Lower leg skin (tissue), 4 donors: ENCODE measurements around the gene CPA2. TPM values are rescaled to one million over a fixed set of nuclear protein-coding genes. Genes with fewer than 3 reads are reported as not detected.

Experiments
- DNase-seq, 2 donors: peaks; one replicate each; pipeline ENCODE4 v3.0.0-alpha.2; 2019; ENCODE audit warnings: low spot score in 2 of 2
- H3K4me3 ChIP-seq: fragments of 200-600 bp; sonication (generic); 2 replicates; pipeline ENCODE4 v1.5.1; 2017; ENCODE audit warnings: mild to moderate bottlenecking, low read depth; ENCODE audit not compliant: poor library complexity, severe bottlenecking
- POLR2A ChIP-seq, 2 donors: fragments of 450-650 bp; IDR thresholded peaks; one replicate each; pipeline ENCODE4 v1.6.1; 2016 to 2017; ENCODE audit warnings: antibody characterized with exemption in 2 of 2, mild to moderate bottlenecking in 1 of 2, moderate library complexity in 1 of 2
- WGBS, 2 donors: methylation state at CpG; one replicate each; pipeline ENCODE4 v1.1.5; 2018; 5-methylcytosine and 5-hydroxymethylcytosine counted together
- intact Hi-C: fragments of 100-400 bp; cut with DNase I; formaldehyde crosslinking; loops from one replicate; pipeline ENCODE4 v1.15.0; 2023; ENCODE audit warnings: low total_unique reads
- total RNA-seq, 4 donors: library from RNA; depleted of rRNA; stranded (reverse); fragments of >200 nt; gene quantifications; one replicate each; pipeline ENCODE4 v1.1.0, GENCODE V29; 2016
- TF ChIP-seq, protein P1 (sequence below), 3 donors: fragments of 450-650 bp; IDR thresholded peaks; one replicate each; pipeline ENCODE4 v1.5.1; 2016; ENCODE audit warnings: antibody characterized with exemption in 3 of 3, mild to moderate bottlenecking in 3 of 3, moderate library complexity in 2 of 3

CPA2 gene
- total RNA-seq, 4 donors from 2014 or later = 0.16 TPM; not detected in 3

DNA sequence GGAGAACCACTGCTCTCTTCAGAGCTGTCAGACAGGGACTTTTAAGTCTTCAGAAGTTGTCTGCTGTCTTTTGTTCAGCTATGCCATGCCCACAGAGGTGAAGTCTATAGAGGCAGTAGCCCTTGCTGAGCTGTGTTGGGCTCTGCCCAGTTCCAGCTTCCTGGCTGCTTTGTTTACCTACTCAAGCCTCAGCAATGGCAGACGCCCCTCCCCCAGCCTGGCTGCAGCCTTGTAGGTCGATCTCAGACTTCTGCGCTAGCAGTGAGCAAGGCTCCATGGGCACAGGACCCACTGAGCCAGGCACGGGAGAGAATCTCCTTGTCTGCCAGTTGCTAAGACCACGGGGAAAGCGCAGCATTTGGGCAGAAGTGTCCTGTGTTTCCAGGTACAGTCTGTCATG lies 12.1 kb upstream of the CPA2 start:
- intact Hi-C loops = no loop called here
- WGBS, 2 donors = 91 to 94% methylated on average over 5 to 6 of the region's 6 CpGs
- DNase-seq = no peak

DNA sequence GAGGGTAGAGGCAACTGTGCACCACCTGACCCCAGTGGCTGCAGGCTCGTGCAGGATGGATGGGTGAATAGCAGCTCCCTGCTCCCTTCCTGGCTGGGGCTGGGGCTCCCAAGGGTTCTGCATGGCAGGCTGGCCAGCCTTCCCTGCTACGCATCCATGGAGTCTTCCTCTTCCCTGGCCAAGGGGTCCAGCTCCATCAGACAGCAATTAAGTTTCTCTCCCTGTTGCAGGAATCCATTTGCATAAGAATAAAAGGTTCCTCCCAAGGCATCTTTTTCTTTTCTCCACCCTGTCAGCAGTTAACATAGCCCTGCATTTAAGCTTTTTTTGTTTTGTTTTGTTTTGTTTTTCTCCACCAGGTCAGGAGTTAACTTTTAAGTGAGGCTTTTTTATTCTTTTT lies 10.0 kb upstream of the CPA2 start:
- TF ChIP-seq, protein P1, sequence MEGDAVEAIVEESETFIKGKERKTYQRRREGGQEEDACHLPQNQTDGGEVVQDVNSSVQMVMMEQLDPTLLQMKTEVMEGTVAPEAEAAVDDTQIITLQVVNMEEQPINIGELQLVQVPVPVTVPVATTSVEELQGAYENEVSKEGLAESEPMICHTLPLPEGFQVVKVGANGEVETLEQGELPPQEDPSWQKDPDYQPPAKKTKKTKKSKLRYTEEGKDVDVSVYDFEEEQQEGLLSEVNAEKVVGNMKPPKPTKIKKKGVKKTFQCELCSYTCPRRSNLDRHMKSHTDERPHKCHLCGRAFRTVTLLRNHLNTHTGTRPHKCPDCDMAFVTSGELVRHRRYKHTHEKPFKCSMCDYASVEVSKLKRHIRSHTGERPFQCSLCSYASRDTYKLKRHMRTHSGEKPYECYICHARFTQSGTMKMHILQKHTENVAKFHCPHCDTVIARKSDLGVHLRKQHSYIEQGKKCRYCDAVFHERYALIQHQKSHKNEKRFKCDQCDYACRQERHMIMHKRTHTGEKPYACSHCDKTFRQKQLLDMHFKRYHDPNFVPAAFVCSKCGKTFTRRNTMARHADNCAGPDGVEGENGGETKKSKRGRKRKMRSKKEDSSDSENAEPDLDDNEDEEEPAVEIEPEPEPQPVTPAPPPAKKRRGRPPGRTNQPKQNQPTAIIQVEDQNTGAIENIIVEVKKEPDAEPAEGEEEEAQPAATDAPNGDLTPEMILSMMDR (IDR thresholded peaks at IDR 0.05) = no peak
- no peak for TF ChIP-seq POLR2A (IDR thresholded peaks at IDR 0.05)
- WGBS, 2 donors = 72 to 87% methylated on average over 2 of the region's 2 CpGs
- no peak overlapping the region for H3K4me3 ChIP-seq
- no peak for DNase-seq
- intact Hi-C loops = no loop called here

More for the DNA sequence above, 12.1 kb upstream of the CPA2 start:
- TF ChIP-seq, protein P1 (IDR thresholded peaks at IDR 0.05) = no peak
- no peak for TF ChIP-seq POLR2A (IDR thresholded peaks at IDR 0.05)
- H3K4me3 ChIP-seq = no peak overlapping the region

DNA sequence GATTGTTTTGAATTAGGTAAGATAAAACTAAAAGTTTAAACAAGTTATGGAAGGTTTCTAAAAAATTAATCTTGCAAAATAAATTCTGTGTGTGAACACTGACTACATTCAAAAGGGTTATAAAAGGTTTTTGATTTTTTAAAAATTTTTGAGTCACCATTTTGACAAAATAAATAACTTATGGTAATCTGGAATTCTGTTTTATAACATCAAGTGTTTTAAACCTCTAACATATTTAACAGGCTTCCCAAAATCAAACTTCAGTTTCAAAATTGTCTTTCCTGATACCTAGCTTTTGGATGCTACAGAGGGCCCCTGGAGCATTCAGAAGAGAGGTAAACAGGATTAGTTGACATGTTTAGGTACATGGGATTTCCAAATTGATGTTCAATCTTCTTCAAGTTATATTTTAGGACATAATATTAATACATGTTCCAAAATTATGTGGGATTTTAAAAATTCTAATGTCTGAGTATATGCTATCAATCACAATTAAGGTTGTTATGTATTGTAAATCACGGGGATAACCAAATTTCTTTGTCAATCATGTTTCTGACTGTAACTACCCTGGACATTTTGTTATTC lies 8.1 kb upstream of the CPA2 start:
- intact Hi-C loops = no loop called here
- no peak for DNase-seq
- H3K4me3 ChIP-seq = no peak overlapping the region
- TF ChIP-seq, protein P1 (IDR thresholded peaks at IDR 0.05) = no peak
- no peak for TF ChIP-seq POLR2A (IDR thresholded peaks at IDR 0.05)
- WGBS, 2 donors = 69 to 81% methylated on average over 1 of the region's 1 CpG

DNA sequence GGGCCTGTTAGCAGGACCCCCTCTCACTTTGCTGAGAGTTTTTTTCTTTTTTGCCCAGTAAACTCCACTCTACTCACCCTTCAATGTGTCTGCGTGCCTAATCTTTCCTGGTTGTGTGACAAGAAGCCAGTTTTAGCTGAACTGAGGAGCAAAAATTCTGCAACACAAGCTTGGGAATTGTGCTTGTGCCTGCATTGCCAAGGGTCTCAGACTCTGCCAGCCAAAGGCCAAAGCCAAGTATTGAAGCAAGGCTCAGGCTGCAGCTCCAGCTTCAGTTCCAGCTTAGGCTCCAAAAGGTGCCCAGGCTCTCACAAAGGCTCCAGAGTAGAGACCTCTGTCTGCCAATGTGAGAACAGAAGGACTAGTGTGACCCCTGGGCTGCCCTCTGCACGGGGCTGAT lies 4.2 kb upstream of the CPA2 start:
- intact Hi-C loops = no loop called here
- no peak for DNase-seq
- no peak overlapping the region for H3K4me3 ChIP-seq
- WGBS, 2 donors = 54 to 83% methylated on average over 2 of the region's 2 CpGs
- TF ChIP-seq, protein P1 (IDR thresholded peaks at IDR 0.05) = no peak
- no peak for TF ChIP-seq POLR2A (IDR thresholded peaks at IDR 0.05)

DNA sequence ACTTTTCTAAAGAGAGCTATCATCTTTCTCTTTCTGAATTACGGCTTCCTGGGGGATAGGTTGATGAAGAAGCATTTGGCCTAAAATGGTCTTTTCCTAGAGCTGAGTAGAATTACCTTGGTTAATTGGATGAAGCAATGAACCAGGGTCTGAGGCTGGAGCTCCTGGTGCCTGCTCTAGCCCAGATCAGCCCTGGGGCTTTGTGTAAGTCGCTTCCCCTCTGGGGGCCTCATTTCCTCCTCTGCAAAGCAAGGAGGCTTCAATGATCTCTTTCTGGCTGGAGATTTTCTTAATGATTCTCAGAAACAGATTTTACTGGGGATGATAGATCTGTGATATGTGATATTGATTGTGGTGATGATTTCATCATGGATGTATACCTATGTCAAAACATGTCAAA lies 3.5 kb upstream of the CPA2 start:
- 78 to 88% methylated on average over 2 of the region's 2 CpGs for WGBS, 2 donors
- intact Hi-C loops = no loop called here
- DNase-seq = no peak
- no peak overlapping the region for H3K4me3 ChIP-seq
- TF ChIP-seq, protein P1 (IDR thresholded peaks at IDR 0.05) = no peak
- TF ChIP-seq POLR2A (IDR thresholded peaks at IDR 0.05) = no peak

DNA sequence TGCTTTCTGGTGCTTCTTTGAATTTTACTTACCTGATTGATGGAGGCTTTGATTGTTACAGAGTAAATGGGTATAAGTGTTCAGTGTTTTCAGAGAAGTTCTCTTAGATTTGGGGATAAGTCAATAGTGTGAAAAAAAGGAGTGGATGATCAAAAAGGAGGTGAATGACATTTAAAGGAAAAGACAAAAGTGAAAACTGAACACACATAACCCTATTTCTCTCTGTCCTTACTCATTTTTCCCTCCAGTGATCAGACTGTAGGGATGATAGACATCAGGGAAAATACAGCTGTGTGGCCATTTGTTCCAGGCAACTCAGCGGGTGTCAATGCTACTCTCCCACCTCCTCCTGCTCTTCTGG lies 278 bp downstream of the CPA2 start:
- intact Hi-C loops = no loop called here

More for the DNA sequence above, 278 bp downstream of the CPA2 start:
- TF ChIP-seq POLR2A (IDR thresholded peaks at IDR 0.05) = no peak
- TF ChIP-seq, protein P1 (IDR thresholded peaks at IDR 0.05) = no peak
- 93 to 100% methylated on average over 1 of the region's 1 CpG for WGBS, 2 donors
- no peak for DNase-seq
- no peak overlapping the region for H3K4me3 ChIP-seq
